ENCODE data around the gene DHRSX. TPM values are rescaled to one million over a fixed set of nuclear protein-coding genes. Genes with fewer than 3 reads are reported as not detected.

DHRSX gene
- total and polyA plus RNA-seq, 2 of the 8 experiments (the other 6 are each of a cell fraction or from before 2014, with no cell fraction given) = 35.1 to 43.4 TPM

DNA sequence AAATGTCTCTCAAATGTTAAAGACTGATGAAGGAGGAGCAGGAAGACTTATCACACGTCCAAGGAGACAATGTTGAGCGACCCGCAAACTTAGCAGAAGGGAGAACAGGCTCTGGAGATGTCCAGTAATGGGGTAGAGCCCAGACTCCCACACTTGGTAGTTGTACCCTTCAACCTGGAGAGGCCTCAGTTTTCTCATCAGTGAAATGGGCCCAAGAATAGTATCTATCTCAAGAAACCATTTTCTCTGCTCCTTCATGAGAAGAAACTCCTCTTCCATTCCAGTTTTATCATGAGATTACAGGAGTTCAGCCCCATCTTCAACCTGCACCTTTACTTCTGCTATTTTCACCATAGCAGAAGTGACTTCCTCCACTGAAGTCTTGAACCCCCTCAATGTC, 169.9 kb downstream of the DHRSX start:
- no peaks in the 10 kb centered on the region for H3K79me1 ChIP-seq (ENCODE audit: low read depth, low read length)
- no peaks in the 10 kb centered on the region; the same call in 1 of the 2 replicates for H3K23me2 ChIP-seq (ENCODE audit: low read depth, low read length)
- DNase-seq (ENCODE audit: low read depth in 1 of 2, low spot score in 2 of 2) (no peak), FAIRE-seq (no peak)
- H3K23ac ChIP-seq (ENCODE audit: insufficient read length) = no peak overlapping the region
- no peaks in the 10 kb centered on the region for H3K36me3 ChIP-seq (ENCODE audit: control insufficient read depth in 2 of 4, insufficient read depth in 4 of 4, low read length in 3 of 4)
- H2AFZ ChIP-seq (ENCODE audit: low read length) = no peak overlapping the region
- no peaks in the 10 kb centered on the region for H3K9me3 ChIP-seq (ENCODE audit: insufficient read depth in 2 of 2, low read depth in 1 of 2, low read length in 1 of 2)
- no peak overlapping the region for H3K18ac ChIP-seq (ENCODE audit: extremely low read depth, low read length)
- no peak overlapping the region for H4K5ac ChIP-seq (ENCODE audit: insufficient read length, low read depth, low read length)
- POLR2A ChIA-PET (ENCODE audit: partially characterized antibody) = no interaction called here
- no peak overlapping the region for H3K4ac ChIP-seq (replicated peaks; ENCODE audit: insufficient read length, low read depth, low read length)
- H3K79me2 ChIP-seq (ENCODE audit: control insufficient read depth in 1 of 2, insufficient read depth in 2 of 2, low read length in 2 of 2) = no peaks in the 10 kb centered on the region
- no peak overlapping the region for H3K14ac ChIP-seq (ENCODE audit: insufficient read length)
- no peak overlapping the region for H4K91ac ChIP-seq (replicated peaks; ENCODE audit: insufficient read length, low read length)
- H2BK20ac ChIP-seq (ENCODE audit: low read length) = no peak overlapping the region
- no peak overlapping the region for H3K4me2 ChIP-seq (ENCODE audit: insufficient read depth in 1 of 2, low read depth in 2 of 2, low read length in 2 of 2)
- H4K8ac ChIP-seq (ENCODE audit: extremely low read depth, insufficient read depth, low read length) = no peak overlapping the region
- H3K56ac ChIP-seq (replicated peaks; ENCODE audit: insufficient read length, low read depth, low read length) = no peak overlapping the region
- no peak overlapping the region for H3K4me3 ChIP-seq (ENCODE audit: extremely low read depth in 1 of 4, insufficient read depth in 2 of 4, low read depth in 3 of 4, low read length in 4 of 4)
- no peak overlapping the region for H2BK5ac ChIP-seq (ENCODE audit: low read depth, low read length)
- CTCF ChIA-PET (ENCODE audit: partially characterized antibody) = no interaction called here
- no peak overlapping the region for H2BK12ac ChIP-seq (ENCODE audit: low read depth, low read length)
- TF ChIP-seq SP4 (IDR thresholded peaks at IDR 0.05; ENCODE audit: low read length) (no peak), KDM1A (IDR thresholded peaks at IDR 0.05; ENCODE audit: borderline replicate concordance, low read length) (peak; percentile 56; the same call in 1 of the 2 replicates)
- no peak overlapping the region for H2BK15ac ChIP-seq (ENCODE audit: low read length)
- no peaks in the 10 kb centered on the region for H4K20me1 ChIP-seq (replicated peaks in 1 of 2; ENCODE audit: control insufficient read depth in 1 of 2, insufficient read depth in 2 of 2, low read length in 2 of 2)
- no peaks in the 10 kb centered on the region for H3K4me1 ChIP-seq (replicated peaks in 1 of 4; ENCODE audit: control insufficient read depth in 3 of 4, insufficient read depth in 4 of 4, low read length in 3 of 4)
- no peak overlapping the region for H2BK120ac ChIP-seq (replicated peaks; ENCODE audit: low read depth, low read length)
- no peak overlapping the region for H3K27ac ChIP-seq (ENCODE audit: low read depth, low read length)
- H3K27me3 ChIP-seq (replicated peaks in 1 of 4; ENCODE audit: control insufficient read depth in 3 of 4, extremely low read depth in 1 of 4, insufficient read depth in 3 of 4, low read length in 3 of 4) = no peaks in the 10 kb centered on the region
- 94% methylated on average over 3 of the region's 3 CpGs; no CpG with 5 or more reads in 1 of the 2 experiments for WGBS, 2 experiments (ENCODE audit: extremely low coverage in 1 of 2, insufficient coverage in 1 of 2, insufficient read length in 1 of 2, insufficient replicate concordance in 2 of 2, low coverage in 1 of 2, low lambda C conversion rate in 2 of 2, missing lambda C conversion rate in 1 of 2)
- H2AK5ac ChIP-seq (ENCODE audit: low read depth, low read length) = no peak overlapping the region
- no peak overlapping the region for H3K9ac ChIP-seq (replicated peaks in 1 of 4; ENCODE audit: extremely low read depth in 1 of 4, low read depth in 3 of 4, low read length in 3 of 4)
